Upper lobe of right lung (tissue), 1 donor: ENCODE measurements around the gene PARP1. TPM values are rescaled to one million over a fixed set of nuclear protein-coding genes. Genes with fewer than 3 reads are reported as not detected.

Source experiments
- ATAC-seq: fragments of 200-7000 bp; cut with Tn5 transposase; one replicate; pipeline ENCODE4 v1.9.1; 2020; ENCODE audit warnings: mild to moderate bottlenecking, moderate library complexity
- DNase-seq: peaks from one replicate; pipeline ENCODE4 v3.0.0-alpha.2; 2020
- H3K27ac ChIP-seq: fragments of 200-600 bp; one replicate; pipeline ENCODE4 v1.8.0; 2022
- H3K27me3 ChIP-seq: fragments of 200-600 bp; one replicate; pipeline ENCODE4 v1.8.0; 2022; ENCODE audit warnings: mild to moderate bottlenecking
- H3K36me3 ChIP-seq: fragments of 200-600 bp; one replicate; pipeline ENCODE4 v1.8.0; 2022
- H3K4me1 ChIP-seq: fragments of 200-600 bp; one replicate; pipeline ENCODE4 v1.8.0; 2022
- H3K4me3 ChIP-seq: fragments of 200-600 bp; one replicate; pipeline ENCODE4 v1.8.0; 2022; ENCODE audit warnings: mild to moderate bottlenecking
- H3K9me3 ChIP-seq: fragments of 200-600 bp; one replicate; pipeline ENCODE4 v1.8.0; 2022
- intact Hi-C: fragments of 100-400 bp; cut with DNase I; formaldehyde crosslinking; loops from one replicate; pipeline ENCODE4 v1.11.0; 2022
- total RNA-seq: library from RNA; stranded (reverse); fragmentation: NEBNext Ultra II Directional; extraction: Animal tissue kit (Norgen Biotek cat#: 25700); gene quantifications from one replicate; pipeline ENCODE4 v1.2.1, GENCODE V29; 2021
- TF ChIP-seq, protein P1 (sequence below): fragments of 200-600 bp; IDR thresholded peaks from one replicate; pipeline ENCODE4 v1.8.0; 2022; ENCODE audit warnings: antibody characterized with exemption
- donor health status: DM: no; HTN: yes; CAD: no; lungs with severe emphysema.

PARP1 gene
- total RNA-seq, 1 donor from 2014 or later = 64.6 TPM

DNA sequence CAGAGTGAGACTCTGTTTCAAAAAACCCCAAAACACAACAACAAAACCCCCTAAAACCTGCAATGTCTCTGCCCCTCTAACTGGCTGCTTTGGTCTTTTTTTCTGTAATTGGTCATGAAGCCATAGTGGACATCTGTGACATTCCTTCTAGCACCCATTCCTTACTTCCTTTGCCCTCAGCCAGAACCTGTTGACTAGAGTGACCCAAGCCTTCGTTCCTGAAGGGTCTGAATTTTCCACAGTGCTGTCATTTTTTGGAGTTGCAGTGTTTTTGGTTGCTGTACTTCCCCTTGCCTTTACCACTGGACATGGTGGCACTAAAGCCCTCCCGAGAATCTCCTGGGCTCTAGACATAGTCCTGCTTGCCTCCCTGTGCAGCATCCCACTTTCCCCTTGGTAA is 50.5 kb downstream of the PARP1 start:
- TF ChIP-seq, protein P1, sequence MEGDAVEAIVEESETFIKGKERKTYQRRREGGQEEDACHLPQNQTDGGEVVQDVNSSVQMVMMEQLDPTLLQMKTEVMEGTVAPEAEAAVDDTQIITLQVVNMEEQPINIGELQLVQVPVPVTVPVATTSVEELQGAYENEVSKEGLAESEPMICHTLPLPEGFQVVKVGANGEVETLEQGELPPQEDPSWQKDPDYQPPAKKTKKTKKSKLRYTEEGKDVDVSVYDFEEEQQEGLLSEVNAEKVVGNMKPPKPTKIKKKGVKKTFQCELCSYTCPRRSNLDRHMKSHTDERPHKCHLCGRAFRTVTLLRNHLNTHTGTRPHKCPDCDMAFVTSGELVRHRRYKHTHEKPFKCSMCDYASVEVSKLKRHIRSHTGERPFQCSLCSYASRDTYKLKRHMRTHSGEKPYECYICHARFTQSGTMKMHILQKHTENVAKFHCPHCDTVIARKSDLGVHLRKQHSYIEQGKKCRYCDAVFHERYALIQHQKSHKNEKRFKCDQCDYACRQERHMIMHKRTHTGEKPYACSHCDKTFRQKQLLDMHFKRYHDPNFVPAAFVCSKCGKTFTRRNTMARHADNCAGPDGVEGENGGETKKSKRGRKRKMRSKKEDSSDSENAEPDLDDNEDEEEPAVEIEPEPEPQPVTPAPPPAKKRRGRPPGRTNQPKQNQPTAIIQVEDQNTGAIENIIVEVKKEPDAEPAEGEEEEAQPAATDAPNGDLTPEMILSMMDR = no peak
- intact Hi-C loops = no loop called here
- H3K27me3 ChIP-seq = no peaks in the 10 kb centered on the region
- no peaks in the 10 kb centered on the region for H3K9me3 ChIP-seq
- no peak for DNase-seq
- H3K4me1 ChIP-seq = no peaks in the 10 kb centered on the region
- H3K36me3 ChIP-seq = peaks cover 43% of the 10 kb centered on the region
- ATAC-seq = no peak
- H3K4me3 ChIP-seq = no peak overlapping the region
- no peak overlapping the region for H3K27ac ChIP-seq

DNA sequence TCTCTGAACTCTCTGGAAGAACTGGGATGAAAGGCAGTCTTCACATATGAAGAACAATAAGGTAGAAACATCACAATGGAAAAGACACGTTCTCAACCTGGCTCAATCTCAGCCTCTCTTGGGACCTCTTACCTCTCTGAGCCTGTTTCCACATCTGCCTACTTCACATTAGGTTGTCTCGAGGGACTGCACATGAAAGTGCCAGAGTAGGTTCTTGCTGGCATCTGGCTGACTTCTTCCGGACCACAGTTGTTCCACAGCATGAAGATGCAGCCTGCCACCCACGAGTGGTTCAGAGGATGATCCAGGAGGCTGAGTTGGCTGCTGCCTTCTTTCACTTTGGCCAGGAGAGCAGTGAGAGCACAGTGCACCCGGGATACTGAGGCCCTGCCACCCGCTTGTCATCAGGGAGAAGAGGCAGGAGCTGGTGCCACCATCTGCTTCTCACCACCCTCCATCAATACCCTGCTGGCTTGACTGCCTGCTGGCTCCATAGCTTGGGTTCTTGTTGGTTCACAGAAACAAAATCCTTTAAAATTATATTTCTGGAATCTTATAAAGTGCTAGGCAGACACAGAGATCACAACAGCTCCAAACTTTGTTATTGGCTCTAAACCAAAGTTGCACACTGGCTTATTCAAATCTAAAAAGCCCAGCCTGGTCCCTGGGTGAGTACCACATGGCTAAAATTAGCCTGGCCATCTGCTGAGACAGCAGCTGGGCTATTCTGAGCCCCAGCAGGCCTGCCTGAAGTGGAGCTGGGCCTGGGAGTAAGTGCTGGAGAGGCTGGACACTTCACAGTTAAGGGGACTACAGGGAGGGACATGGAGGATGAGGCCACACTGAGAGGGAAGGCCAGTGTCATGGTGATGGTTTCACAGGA is 52.0 kb downstream of the PARP1 start:
- no peak overlapping the region for H3K27ac ChIP-seq
- TF ChIP-seq, protein P1 = no peak
- peaks cover 27% of the 10 kb centered on the region for H3K36me3 ChIP-seq
- no peaks in the 10 kb centered on the region for H3K27me3 ChIP-seq
- H3K4me3 ChIP-seq = no peak overlapping the region
- peak; percentile 21 for ATAC-seq
- DNase-seq = no peak
- H3K9me3 ChIP-seq = no peaks in the 10 kb centered on the region
- H3K4me1 ChIP-seq = no peaks in the 10 kb centered on the region
- intact Hi-C loops = no loop called here

DNA sequence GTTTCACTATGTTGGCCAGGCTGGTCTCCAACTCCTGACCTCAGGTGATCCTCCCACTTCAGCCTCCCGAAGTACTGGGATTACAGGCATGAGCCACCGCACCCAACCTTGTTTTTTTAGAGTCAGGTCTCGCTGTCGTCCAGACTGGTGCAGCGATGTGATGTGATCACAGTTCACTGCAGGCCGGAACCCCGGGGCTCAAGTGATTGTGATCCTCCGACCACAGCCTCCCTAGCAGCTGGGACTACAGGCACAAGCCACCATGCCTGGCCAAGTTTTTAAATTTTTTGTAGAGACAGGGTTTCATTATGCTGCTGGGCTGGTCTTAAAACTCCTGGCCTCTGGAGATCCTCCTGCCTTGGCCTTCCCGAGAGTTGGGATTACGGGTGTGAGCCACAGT is 52.9 kb downstream of the PARP1 start:
- Histone ChIP-seq H3K27me3 (no peaks in the 10 kb centered on the region), H3K9me3 (no peaks in the 10 kb centered on the region), H3K36me3 (peaks cover 19% of the 10 kb centered on the region), H3K27ac (no peak overlapping the region), H3K4me1 (no peaks in the 10 kb centered on the region), H3K4me3 (no peak overlapping the region)
- TF ChIP-seq, protein P1 = no peak
- DNase-seq (no peak), ATAC-seq (no peak)
- intact Hi-C loops = no loop called here

DNA sequence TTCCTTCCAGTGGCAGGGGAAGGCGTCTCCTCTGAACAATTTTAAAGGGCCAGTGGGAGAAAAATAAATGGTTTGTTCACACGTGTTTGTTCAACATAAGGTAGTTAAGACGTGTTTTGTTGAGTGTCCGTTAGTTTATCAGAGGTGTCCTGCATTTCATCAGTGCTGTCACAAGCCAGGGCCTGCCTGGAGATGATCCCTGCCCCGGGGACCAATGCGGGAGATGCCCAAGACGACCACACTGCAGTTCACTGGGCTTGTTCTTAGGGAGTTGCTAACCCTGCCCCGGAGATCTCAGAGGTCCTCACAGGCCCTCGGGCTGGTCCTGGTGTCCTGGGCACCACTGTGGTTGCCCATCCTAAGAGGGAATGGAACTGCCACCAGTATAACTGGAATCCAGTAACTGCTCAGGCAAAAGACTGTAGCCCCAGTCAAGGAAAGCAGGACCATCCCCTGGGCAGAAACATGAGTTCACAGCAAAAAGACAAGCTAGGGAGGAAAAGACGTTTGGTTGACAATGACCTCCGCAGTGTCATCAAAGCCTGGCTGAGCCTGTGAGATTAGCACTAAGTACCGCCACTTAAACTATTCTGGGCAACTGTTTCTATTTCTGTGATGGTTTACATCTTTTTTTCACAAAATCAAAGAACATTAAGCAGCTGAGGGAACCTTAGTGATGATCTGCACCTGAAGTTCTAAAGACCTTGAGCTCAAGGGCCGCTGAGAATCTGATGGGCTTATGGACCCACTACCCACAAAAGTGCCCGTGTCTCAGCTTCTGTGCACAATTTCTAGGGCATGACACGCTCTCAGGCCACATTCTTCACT is 54.0 kb downstream of the PARP1 start:
- H3K27ac ChIP-seq = no peak overlapping the region
- intact Hi-C loops = no loop called here
- H3K4me3 ChIP-seq = no peak overlapping the region
- no peaks in the 10 kb centered on the region for H3K27me3 ChIP-seq
- H3K36me3 ChIP-seq = peaks cover 8% of the 10 kb centered on the region
- DNase-seq (peak; percentile 28), ATAC-seq (no peak)
- TF ChIP-seq, protein P1 = no peak
- H3K9me3 ChIP-seq = no peaks in the 10 kb centered on the region
- no peaks in the 10 kb centered on the region for H3K4me1 ChIP-seq

DNA sequence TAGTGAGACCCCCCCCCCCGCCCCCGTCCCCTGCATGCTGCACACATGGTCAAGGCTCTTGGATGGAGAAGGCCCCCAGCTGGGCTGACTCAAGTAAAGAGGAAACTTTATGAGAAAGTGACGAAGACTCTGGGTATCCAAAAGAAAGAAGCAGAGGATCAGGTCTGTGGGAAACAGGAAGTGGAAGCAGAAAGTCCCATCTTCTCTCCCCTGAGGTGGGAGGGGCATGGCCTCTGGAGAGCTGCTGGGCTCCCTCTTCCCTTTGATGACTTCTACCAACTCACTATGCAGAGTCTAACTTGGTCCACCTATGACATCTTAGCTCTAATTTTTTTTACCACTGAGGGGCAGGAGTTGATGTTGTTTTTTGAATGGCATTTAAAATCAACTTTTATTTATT is 56.2 kb downstream of the PARP1 start:
- no peak for ATAC-seq
- H3K27me3 ChIP-seq = no peaks in the 10 kb centered on the region
- H3K36me3 ChIP-seq = no peaks in the 10 kb centered on the region
- H3K4me1 ChIP-seq = no peaks in the 10 kb centered on the region
- no peak overlapping the region for H3K4me3 ChIP-seq
- H3K9me3 ChIP-seq = no peaks in the 10 kb centered on the region
- no peak overlapping the region for H3K27ac ChIP-seq
- intact Hi-C loops = no loop called here
- DNase-seq = no peak
- TF ChIP-seq, protein P1 = no peak
